Kidney epithelial cell (primary cell): Measurements from ENCODE around the gene TFDP2. TPM values are rescaled to one million over a fixed set of nuclear protein-coding genes. Genes with fewer than 3 reads are reported as not detected.
"Not testable (repeated sequence)": the region's sequence is repeated elsewhere in the genome, so short reads cannot be mapped to it uniquely, and the experiment has no call there.

Experiments
- DNase-seq: peaks from one replicate; pipeline ENCODE4 v3.0.0-alpha.2; 2010; ENCODE audit warnings: low read depth
- H3K27me3 ChIP-seq: 2 replicates; pipeline ENCODE4 v1.6.0; 2011; ENCODE audit warnings: low read length; ENCODE audit not compliant: control insufficient read depth, insufficient read depth
- H3K36me3 ChIP-seq: 2 replicates; pipeline ENCODE4 v1.5.1; 2011; ENCODE audit warnings: low read length; ENCODE audit not compliant: control insufficient read depth, insufficient read depth
- H3K4me3 ChIP-seq: 2 replicates; pipeline ENCODE4 v1.5.1; 2011; ENCODE audit warnings: low read depth, mild to moderate bottlenecking, control low read depth, low read length
- CTCF ChIP-seq: IDR thresholded peaks from 2 replicates; pipeline ENCODE4 v1.5.1; 2011; ENCODE audit warnings: mild to moderate bottlenecking, moderate library complexity, low read length, control low read depth, inconsistent platforms; ENCODE audit not compliant: insufficient read depth, poor library complexity, severe bottlenecking
- total RNA-seq: library from RNA; depleted of rRNA; stranded (reverse); fragments of >200 nt; gene quantifications from 2 replicates; pipeline ENCODE4 v1.2.3, GENCODE V29; 2015

TFDP2 gene
- total RNA-seq, 1 donor from 2014 or later, result 48.0 TPM

- no peak for TF ChIP-seq CTCF
- no peaks in the 10 kb centered on the region for H3K27me3 ChIP-seq
- no peak overlapping the region for H3K4me3 ChIP-seq
- no peaks in the 10 kb centered on the region for H3K36me3 ChIP-seq
- DNase-seq, result no peak
Measured at GRCh38 chr3:141992512-141992911, 156.8 kb downstream of the TFDP2 start.

DNA sequence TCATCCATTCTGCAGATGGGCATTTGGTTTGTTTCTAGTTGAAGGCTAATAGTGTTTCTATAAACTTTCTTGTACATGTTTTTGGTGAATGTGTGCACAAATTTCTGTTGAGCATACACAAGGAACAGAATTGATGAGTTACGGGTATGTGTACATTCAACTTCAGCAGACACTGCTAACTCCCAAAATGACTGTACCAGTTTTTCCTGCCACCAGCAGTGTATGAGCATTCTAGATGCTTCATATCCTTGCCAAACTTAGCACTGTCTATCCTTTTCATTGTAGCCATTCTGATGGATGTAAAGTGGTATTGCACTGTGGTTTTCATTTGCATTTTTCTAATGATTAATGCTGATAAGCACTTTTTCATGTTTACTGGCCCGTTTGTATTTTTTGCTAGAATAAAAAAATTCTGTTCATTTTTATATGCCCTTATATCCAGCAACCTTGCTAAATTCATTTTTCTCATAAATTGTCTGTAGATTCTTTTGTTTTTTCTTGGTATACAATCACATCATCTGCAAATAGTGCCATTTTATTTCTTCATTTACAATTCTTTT is 162.7 kb downstream of the TFDP2 start:
- DNase-seq, result no peak
- Histone ChIP-seq H3K36me3 (no peaks in the 10 kb centered on the region), H3K27me3 (no peaks in the 10 kb centered on the region), H3K4me3 (no peak overlapping the region)
- TF ChIP-seq CTCF, result no peak

- TF ChIP-seq CTCF, result no peak
- no peaks in the 10 kb centered on the region for H3K36me3 ChIP-seq
- H3K27me3 ChIP-seq, result no peaks in the 10 kb centered on the region
- H3K4me3 ChIP-seq, result no peak overlapping the region
- DNase-seq, result no peak
Measured at GRCh38 chr3:141981084-141981483, 168.3 kb downstream of the TFDP2 start.

- no peak for TF ChIP-seq CTCF
- Histone ChIP-seq H3K36me3 (no peaks in the 10 kb centered on the region), H3K27me3 (no peaks in the 10 kb centered on the region), H3K4me3 (no peak overlapping the region)
- no peak for DNase-seq
Measured at GRCh38 chr3:141979050-141979671, 170.2 kb downstream of the TFDP2 start.

- H3K27me3 ChIP-seq, DNase-seq, H3K4me3 ChIP-seq, H3K36me3 ChIP-seq: not testable (repeated sequence)
Measured at GRCh38 chr3:141974777-141975176, 174.6 kb downstream of the TFDP2 start.

DNA sequence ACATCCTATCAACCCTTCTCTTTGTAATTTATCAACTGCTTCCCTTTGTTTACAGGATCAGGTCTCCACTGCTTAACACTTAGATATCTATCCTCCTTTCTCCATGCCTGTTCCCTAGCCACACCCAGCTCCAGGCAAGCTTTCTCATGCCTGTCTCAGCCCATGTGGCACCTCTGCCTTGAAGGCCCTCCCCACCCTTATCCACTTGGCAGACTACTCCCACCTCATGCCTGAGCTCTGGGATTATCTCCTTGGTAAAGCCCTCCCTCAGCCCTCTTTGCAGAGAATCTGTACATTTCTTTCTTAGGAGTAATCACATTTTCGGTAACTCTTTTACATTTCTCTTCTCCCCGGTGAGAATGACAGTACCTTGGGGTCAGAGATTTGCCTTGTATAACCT is 176.9 kb downstream of the TFDP2 start:
- no peak for TF ChIP-seq CTCF
- H3K36me3 ChIP-seq, result no peaks in the 10 kb centered on the region
- no peak overlapping the region for H3K4me3 ChIP-seq
- no peaks in the 10 kb centered on the region for H3K27me3 ChIP-seq
- DNase-seq, result no peak
